Endodermal cell (in vitro differentiated cells): ENCODE measurements around the gene CRYGD. TPM values are rescaled to one million over a fixed set of nuclear protein-coding genes. Genes with fewer than 3 reads are reported as not detected.
"Not testable (repeated sequence)": the region's sequence is repeated elsewhere in the genome, so short reads cannot be mapped to it uniquely, and the experiment has no call there.

Source experiments
- DNase-seq: peaks from one replicate; pipeline ENCODE4 v3.0.0-alpha.2; 2017
- H3K27ac ChIP-seq: 2 replicates; pipeline ENCODE4 v1.5.1; 2013; ENCODE audit warnings: mild to moderate bottlenecking, low read depth, low read length, moderate library complexity
- H3K27me3 ChIP-seq: 2 replicates; pipeline ENCODE4 v1.6.1; 2013; ENCODE audit warnings: mild to moderate bottlenecking, low read length, moderate library complexity; ENCODE audit not compliant: insufficient read depth, control insufficient read depth, poor library complexity, severe bottlenecking
- H3K36me3 ChIP-seq: 2 replicates; pipeline ENCODE4 v1.7.0; 2013; ENCODE audit warnings: mild to moderate bottlenecking, low read length, moderate library complexity; ENCODE audit not compliant: control insufficient read depth, insufficient read depth
- H3K4me1 ChIP-seq: one replicate; pipeline ENCODE4 v1.7.0; 2013; ENCODE audit warnings: low read length; ENCODE audit not compliant: control insufficient read depth, insufficient read depth
- H3K4me3 ChIP-seq: 2 replicates; pipeline ENCODE4 v1.5.1; 2013; ENCODE audit warnings: mild to moderate bottlenecking, low read length, moderate library complexity
- H3K9ac ChIP-seq: 2 replicates; pipeline ENCODE4 v1.6.1; 2013; ENCODE audit warnings: mild to moderate bottlenecking, low read length, moderate library complexity; ENCODE audit not compliant: poor library complexity, severe bottlenecking; ENCODE audit errors: extremely low read depth
- H3K9me3 ChIP-seq: 2 replicates; pipeline ENCODE4 v1.6.1; 2013; ENCODE audit warnings: mild to moderate bottlenecking, low read length, moderate library complexity; ENCODE audit not compliant: control insufficient read depth
- H3K27ac Mint-ChIP-seq: 2 replicates; pipeline ENCODE4 v1.8.0; 2020; ENCODE audit warnings: mixed read lengths
- H3K27me3 Mint-ChIP-seq: 2 replicates; pipeline ENCODE4 v1.8.0; 2021; ENCODE audit warnings: mild to moderate bottlenecking, mixed read lengths; ENCODE audit not compliant: insufficient read depth
- H3K36me3 Mint-ChIP-seq: 2 replicates; pipeline ENCODE4 v1.8.0; 2020; ENCODE audit warnings: low read depth, mixed read lengths
- H3K4me1 Mint-ChIP-seq: 2 replicates; pipeline ENCODE4 v1.8.0; 2020; ENCODE audit warnings: mixed read lengths
- H3K4me3 Mint-ChIP-seq: 2 replicates; pipeline ENCODE4 v1.8.0; 2020; ENCODE audit warnings: mild to moderate bottlenecking, moderate library complexity, mixed read lengths
- H3K9me3 Mint-ChIP-seq: 2 replicates; pipeline ENCODE4 v1.8.0; 2020; ENCODE audit warnings: mild to moderate bottlenecking, mixed read lengths
- CTCF ChIP-seq: fragments of 200-600 bp; sonication (generic); conservative IDR thresholded peaks from 2 replicates; pipeline ENCODE4 v1.5.0; 2021; ENCODE audit warnings: antibody characterized with exemption, mild to moderate bottlenecking
- WGBS, 2 experiments: methylation state at CpG; one replicate each; pipeline versions ENCODE4 v1.1.5 to v1.1.7; 2013; ENCODE audit warnings: missing lambda C conversion rate in 2 of 2, mixed read lengths in 1 of 2; ENCODE audit not compliant: insufficient coverage in 1 of 2, insufficient read length in 1 of 2; 5-methylcytosine and 5-hydroxymethylcytosine counted together
- long read RNA-seq, 4 experiments: library from polyadenylated mRNA in 2 of 4; library from RNA in 1 of 4; library from capped mRNA in 1 of 4; stranded (forward) in 3 of 4; unstranded in 1 of 4; transcript quantifications; one replicate each; pipeline ENCODE4 v2.0.0, GENCODE V29; 2020 to 2021; ENCODE audit warnings: inconsistent platforms in 1 of 4
- polyA plus RNA-seq, 2 experiments: library from polyadenylated mRNA; stranded (reverse); fragments of 50-300 nt; gene quantifications; one replicate each; pipeline ENCODE4 v1.2.3, GENCODE V29; 2013
- total RNA-seq, 2 donors: library from RNA; stranded (reverse); fragmentation: NEBNext Ultra II Directional in 1 of 2; extraction: Animal tissue kit (Norgen Biotek cat#: 25700) in 1 of 2; gene quantifications; 2 replicates in 1 of 2; 3 replicates in 1 of 2; pipeline ENCODE4 v1.2.1, GENCODE V29; 2021

Gene CRYGD
- total RNA-seq = 1 to 10 TPM in 1 of 2 donors, not detected in 1; 2.2 TPM
- 0.71 TPM for polyA plus RNA-seq (2013, experiment 1 of 2)
- polyA plus RNA-seq (2013, experiment 2 of 2) = 1.4 TPM
- long read RNA-seq, experiment 1, partial matches to known transcripts = 1 of 2 reads
- long read RNA-seq, experiment 1, other reads (novel, unspliced or antisense) = 0 of 2 reads
- long read RNA-seq, experiment 2 = 0 reads
- long read RNA-seq, experiment 3, partial matches to known transcripts = 0 of 1 reads
- long read RNA-seq, experiment 3, other reads (novel, unspliced or antisense) = 0 of 1 reads
- long read RNA-seq, experiment 4 = 0 reads

- not testable (repeated sequence) for H3K4me1 Mint-ChIP-seq, H3K9me3 ChIP-seq, H3K27ac ChIP-seq, H3K36me3 ChIP-seq, H3K9me3 Mint-ChIP-seq, H3K9ac ChIP-seq, H3K27me3 ChIP-seq, H3K4me3 ChIP-seq, H3K4me1 ChIP-seq, H3K36me3 Mint-ChIP-seq, H3K27ac Mint-ChIP-seq, H3K27me3 Mint-ChIP-seq
- WGBS, 2 experiments = 84 to 94% methylated on average over 25 to 46 of the region's 46 CpGs
- H3K4me3 Mint-ChIP-seq = peak within 1 kb of the TSS; percentile 50
- DNase-seq = peak; percentile 82
Observed at GRCh38 chr2:208124013-208124715, at the start of gene CRYGD. TSS of gene CRYGD (minus strand) at chr2:208124524. CDS start at chr2:208124473, 51 bp downstream.

- Mint-ChIP-seq H3K36me3 (no peaks in the 10 kb centered on the region), H3K4me3 (no peak overlapping the region), H3K27ac (no peak overlapping the region), H3K4me1 (peaks cover 1% of the 10 kb centered on the region), H3K9me3 (no peaks in the 10 kb centered on the region), H3K27me3 (no peaks in the 10 kb centered on the region)
- TF ChIP-seq CTCF = no peak
- Histone ChIP-seq H3K36me3 (no peaks in the 10 kb centered on the region), H3K27ac (no peak overlapping the region), H3K4me3 (no peak overlapping the region), H3K27me3 (no peaks in the 10 kb centered on the region), H3K9me3 (no peaks in the 10 kb centered on the region), H3K4me1 (no peaks in the 10 kb centered on the region), H3K9ac (no peak overlapping the region)
- WGBS, 2 experiments = 94 to 95% methylated on average over 3 to 4 of the region's 4 CpGs
- no peak for DNase-seq
Observed at GRCh38 chr2:208172125-208172524, 47.8 kb upstream of the CRYGD start.

GRCh38 chr2:208164951-208165755 lies 40.8 kb upstream of the CRYGD start:
- Histone ChIP-seq H3K4me1 (peaks cover 4% of the 10 kb centered on the region), H3K9me3 (no peaks in the 10 kb centered on the region), H3K27ac (no peak overlapping the region), H3K36me3 (no peaks in the 10 kb centered on the region), H3K9ac (no peak overlapping the region), H3K27me3 (no peaks in the 10 kb centered on the region), H3K4me3 (no peak overlapping the region)
- no peaks in the 10 kb centered on the region for H3K27me3 Mint-ChIP-seq
- no peak for DNase-seq
- peaks cover 15% of the 10 kb centered on the region for H3K4me1 Mint-ChIP-seq
- no peak for TF ChIP-seq CTCF
- WGBS, 2 experiments = 97 to 100% methylated on average over 1 to 2 of the region's 2 CpGs
- H3K27ac Mint-ChIP-seq = no peak overlapping the region
- H3K9me3 Mint-ChIP-seq = no peaks in the 10 kb centered on the region
- H3K4me3 Mint-ChIP-seq = no peak overlapping the region
- no peaks in the 10 kb centered on the region for H3K36me3 Mint-ChIP-seq
